AG04450 (cell line): Measurements from ENCODE around the gene TRAPPC13. TPM values are rescaled to one million over a fixed set of nuclear protein-coding genes. Genes with fewer than 3 reads are reported as not detected.

Source experiments
- CTCF ChIA-PET: fragments of 300-600, 350-600 bp; formaldehyde crosslinking; extraction: SDS; loops from one replicate; lab custom pipeline; 2022; ENCODE audit warnings: antibody characterized with exemption, inconsistent platforms; lab: Charles Lee
- POLR2A ChIA-PET: fragments of 350-600 bp; formaldehyde crosslinking; extraction: SDS; loops from one replicate; lab custom pipeline; 2021; ENCODE audit warnings: antibody characterized with exemption, inconsistent platforms; lab: Yijun Ruan, JAX
- DNase-seq: peaks from one replicate; pipeline ENCODE4 v3.0.0-alpha.2; 2011; ENCODE audit warnings: low read depth, low spot score
- H3K27ac ChIP-seq: one replicate; pipeline ENCODE4 v1.5.1; 2012; ENCODE audit warnings: low read depth, low read length, control low read depth
- H3K27me3 ChIP-seq: one replicate; pipeline ENCODE4 v1.6.0; 2012; ENCODE audit warnings: low read length; ENCODE audit not compliant: control insufficient read depth, insufficient read depth
- H3K4me3 ChIP-seq: 2 replicates; pipeline ENCODE4 v1.5.1; 2011; ENCODE audit warnings: mild to moderate bottlenecking, low read depth, low read length, control low read depth
- H3K9me3 ChIP-seq: 2 replicates; pipeline ENCODE4 v1.5.1; 2012; ENCODE audit warnings: low read length; ENCODE audit not compliant: control insufficient read depth, insufficient read depth
- polyA plus RNA-seq: library from polyadenylated mRNA; depleted of rRNA; stranded (reverse); fragments of >200 nt; gene quantifications from 2 replicates; pipeline ENCODE4 v1.2.3, GENCODE V29; 2011; rRNA removed
- small RNA-seq: library from RNA; depleted of rRNA; stranded (forward); fragments of <200 nt; gene quantifications from one replicate; pipeline ENCODE3, GENCODE V24; 2012; ENCODE audit warnings: low read depth; ENCODE audit not compliant: insufficient read length
- TF ChIP-seq, protein P1 (sequence below): IDR thresholded peaks from 2 replicates; pipeline ENCODE4 v1.5.1; 2011; ENCODE audit warnings: low read depth, low read length, control low read depth, inconsistent platforms

The TRAPPC13 gene
- polyA plus RNA-seq, 1 experiment, result 26.5 TPM

DNA sequence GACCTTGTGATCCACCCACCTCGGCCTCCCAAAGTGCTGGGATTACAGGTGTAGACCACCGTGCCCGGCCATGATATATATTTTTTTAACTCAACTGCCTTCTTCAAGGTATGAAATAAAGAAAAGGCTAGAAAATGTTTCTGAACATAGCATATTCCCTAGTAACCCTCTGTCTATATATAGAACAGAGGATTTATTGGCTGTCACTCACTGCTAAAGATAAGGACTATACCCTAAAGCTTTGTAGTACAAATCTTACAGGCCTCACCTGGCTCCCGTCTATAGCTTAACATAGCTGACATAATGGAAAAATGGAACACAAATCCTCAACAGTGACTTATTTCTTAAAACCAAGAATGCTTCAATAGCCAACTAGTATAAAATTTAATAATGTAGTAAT, 82.8 kb downstream of the TRAPPC13 start:
- POLR2A ChIA-PET, result no interaction called here

DNA sequence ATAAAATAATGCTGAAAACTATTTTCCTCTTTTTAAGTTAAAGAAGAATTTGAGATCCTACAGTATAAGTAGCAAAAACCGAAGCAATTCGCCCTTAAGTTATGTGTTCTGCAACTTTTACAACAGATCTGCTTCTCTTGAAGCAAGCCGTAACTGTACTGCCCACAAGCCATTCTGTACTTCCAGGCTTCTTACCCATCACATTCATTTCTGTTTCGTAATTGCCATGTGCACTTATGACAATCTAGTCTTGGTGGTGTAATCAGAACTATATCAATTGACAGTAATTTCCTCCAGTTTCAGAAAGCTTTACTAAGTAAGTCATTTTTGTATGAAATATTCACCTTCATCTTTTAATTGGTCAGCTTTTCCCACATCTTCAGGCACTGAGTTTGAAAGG, 83.3 kb downstream of the TRAPPC13 start:
- no peak overlapping the region for H3K27ac ChIP-seq
- CTCF ChIA-PET, result no interaction called here
- H3K9me3 ChIP-seq, result no peaks in the 10 kb centered on the region
- TF ChIP-seq, protein P1, sequence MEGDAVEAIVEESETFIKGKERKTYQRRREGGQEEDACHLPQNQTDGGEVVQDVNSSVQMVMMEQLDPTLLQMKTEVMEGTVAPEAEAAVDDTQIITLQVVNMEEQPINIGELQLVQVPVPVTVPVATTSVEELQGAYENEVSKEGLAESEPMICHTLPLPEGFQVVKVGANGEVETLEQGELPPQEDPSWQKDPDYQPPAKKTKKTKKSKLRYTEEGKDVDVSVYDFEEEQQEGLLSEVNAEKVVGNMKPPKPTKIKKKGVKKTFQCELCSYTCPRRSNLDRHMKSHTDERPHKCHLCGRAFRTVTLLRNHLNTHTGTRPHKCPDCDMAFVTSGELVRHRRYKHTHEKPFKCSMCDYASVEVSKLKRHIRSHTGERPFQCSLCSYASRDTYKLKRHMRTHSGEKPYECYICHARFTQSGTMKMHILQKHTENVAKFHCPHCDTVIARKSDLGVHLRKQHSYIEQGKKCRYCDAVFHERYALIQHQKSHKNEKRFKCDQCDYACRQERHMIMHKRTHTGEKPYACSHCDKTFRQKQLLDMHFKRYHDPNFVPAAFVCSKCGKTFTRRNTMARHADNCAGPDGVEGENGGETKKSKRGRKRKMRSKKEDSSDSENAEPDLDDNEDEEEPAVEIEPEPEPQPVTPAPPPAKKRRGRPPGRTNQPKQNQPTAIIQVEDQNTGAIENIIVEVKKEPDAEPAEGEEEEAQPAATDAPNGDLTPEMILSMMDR, result no peak
- no peak for DNase-seq
- POLR2A ChIA-PET, result no interaction called here
- H3K27me3 ChIP-seq, result no peaks in the 10 kb centered on the region
- no peak overlapping the region for H3K4me3 ChIP-seq

More for the DNA sequence above, 82.8 kb downstream of the TRAPPC13 start:
- Histone ChIP-seq H3K9me3 (no peaks in the 10 kb centered on the region), H3K27ac (no peak overlapping the region), H3K4me3 (no peak overlapping the region), H3K27me3 (no peaks in the 10 kb centered on the region)
- CTCF ChIA-PET, result no interaction called here
- TF ChIP-seq, protein P1, result no peak
- no peak for DNase-seq

Small RNA genes lying within 50 kb of the gene (small RNA-seq; reads per million reads assigned to genes)
- gene RNU6-540P, result not detected

Other genes starting within 250 kb of the TRAPPC13 start
- 21.3 and 22.5 TPM in 2 replicates for gene ADAMTS6, start 143.1 kb upstream of the TRAPPC13 start, polyA plus RNA-seq
- gene CENPK, start 61.9 kb upstream of the TRAPPC13 start, polyA plus RNA-seq, result 4.2 and 6.4 TPM in 2 replicates
- 13.2 and 14.1 TPM in 2 replicates for gene PPWD1, start 61.7 kb upstream of the TRAPPC13 start, polyA plus RNA-seq
- gene TRIM23, start 694 bp upstream of the TRAPPC13 start, polyA plus RNA-seq, result 12.6 and 13.8 TPM in 2 replicates
- gene SHLD3, start within 50 bp of the TRAPPC13 start, polyA plus RNA-seq, result 2.2 and 3.8 TPM in 2 replicates
- 11.2 and 15.2 TPM in 2 replicates for gene SGTB, start 97.1 kb downstream of the TRAPPC13 start, polyA plus RNA-seq
- gene NLN, start 97.2 kb downstream of the TRAPPC13 start, polyA plus RNA-seq, result 24.2 and 28.8 TPM in 2 replicates